SJSA1 (cell line): Measurements from ENCODE around the gene ETS2. TPM values are rescaled to one million over a fixed set of nuclear protein-coding genes. Genes with fewer than 3 reads are reported as not detected.

Experiments
- DNase-seq, 2 experiments: peaks; one replicate each; pipeline ENCODE4 v3.0.0-alpha.2; 2015 to 2020; ENCODE audit warnings: low spot score in 2 of 2, low read depth in 1 of 2
- H3K27ac ChIP-seq: fragments of 250-450 bp; sonication (Bioruptor Pico); 2 replicates; pipeline ENCODE4 v1.5.1; 2020; ENCODE audit warnings: mild to moderate bottlenecking, moderate library complexity
- H3K27me3 ChIP-seq: fragments of 250-450 bp; sonication (Bioruptor Pico); replicated peaks from 2 replicates; pipeline ENCODE4 v1.5.1; 2020; ENCODE audit warnings: mild to moderate bottlenecking, moderate library complexity
- H3K36me3 ChIP-seq: fragments of 250-450 bp; sonication (Bioruptor Pico); 2 replicates; pipeline ENCODE4 v1.5.1; 2020; ENCODE audit warnings: mild to moderate bottlenecking
- H3K4me1 ChIP-seq: fragments of 250-450 bp; sonication (Bioruptor Pico); replicated peaks from 2 replicates; pipeline ENCODE4 v1.6.1; 2021; ENCODE audit warnings: mild to moderate bottlenecking
- H3K4me3 ChIP-seq: fragments of 250-450 bp; sonication (Bioruptor Pico); 2 replicates; pipeline ENCODE4 v1.5.1; 2020; ENCODE audit warnings: mild to moderate bottlenecking
- H3K9me3 ChIP-seq: fragments of 250-450 bp; sonication (Bioruptor Pico); replicated peaks from 2 replicates; pipeline ENCODE4 v1.5.1; 2020; ENCODE audit warnings: mild to moderate bottlenecking
- total RNA-seq: library from RNA; depleted of rRNA; stranded (reverse); fragments of >200 nt; shearing (Covaris generic); gene quantifications from 2 replicates; pipeline ENCODE4 v1.2.3, GENCODE V29; 2014

ETS2 gene
- total RNA-seq, 1 experiment from 2014 or later: 48.2 TPM

DNA sequence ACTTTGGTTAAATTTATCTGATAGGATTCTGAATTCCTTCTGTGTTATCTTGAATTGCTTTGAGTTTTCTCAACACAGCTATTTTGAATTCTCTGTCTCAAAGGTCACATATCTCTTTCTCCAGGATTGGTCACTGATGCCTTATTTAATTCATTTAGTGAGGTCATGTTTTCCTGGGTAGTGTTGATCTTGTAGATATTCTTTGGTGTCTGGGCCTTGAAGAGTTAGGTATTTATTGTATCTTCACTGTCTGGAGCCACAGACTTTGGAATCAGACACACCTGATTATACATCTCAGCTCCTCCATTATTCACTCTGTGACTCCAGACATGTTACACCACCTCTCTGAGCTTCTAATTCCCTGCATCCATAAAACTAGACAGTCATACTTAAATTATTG lies 34.2 kb upstream of the ETS2 start:
- Histone ChIP-seq H3K27me3 (no peaks in the 10 kb centered on the region), H3K4me3 (no peak overlapping the region), H3K9me3 (no peaks in the 10 kb centered on the region), H3K36me3 (no peaks in the 10 kb centered on the region), H3K27ac (peak overlapping the region; percentile 5; the same call in 1 of the 2 replicates), H3K4me1 (peaks cover 83% of the 10 kb centered on the region)
- no peak for DNase-seq

DNA sequence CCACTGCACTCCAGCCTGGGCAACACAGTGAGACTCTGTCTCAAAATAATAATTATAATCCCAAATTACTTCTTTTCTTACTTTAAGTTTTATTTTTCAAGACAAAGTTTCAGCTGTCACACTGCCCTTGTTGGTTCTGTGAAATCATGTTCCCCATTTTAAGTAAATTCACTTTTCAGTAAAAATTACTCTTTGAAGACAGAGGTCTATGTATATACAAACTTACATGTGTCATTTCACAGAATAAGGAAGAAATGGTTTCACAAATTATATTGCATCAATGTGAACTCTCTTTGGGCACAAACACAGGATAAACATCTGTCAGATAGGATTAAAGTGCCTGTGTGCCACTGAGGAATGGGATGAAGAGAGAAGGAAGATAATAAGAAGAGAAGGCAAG lies 33.1 kb upstream of the ETS2 start:
- Histone ChIP-seq H3K36me3 (no peaks in the 10 kb centered on the region), H3K4me3 (no peak overlapping the region), H3K27me3 (no peaks in the 10 kb centered on the region), H3K4me1 (peaks cover 74% of the 10 kb centered on the region), H3K9me3 (no peaks in the 10 kb centered on the region), H3K27ac (peak overlapping the region; percentile 67)
- no peak for DNase-seq

DNA sequence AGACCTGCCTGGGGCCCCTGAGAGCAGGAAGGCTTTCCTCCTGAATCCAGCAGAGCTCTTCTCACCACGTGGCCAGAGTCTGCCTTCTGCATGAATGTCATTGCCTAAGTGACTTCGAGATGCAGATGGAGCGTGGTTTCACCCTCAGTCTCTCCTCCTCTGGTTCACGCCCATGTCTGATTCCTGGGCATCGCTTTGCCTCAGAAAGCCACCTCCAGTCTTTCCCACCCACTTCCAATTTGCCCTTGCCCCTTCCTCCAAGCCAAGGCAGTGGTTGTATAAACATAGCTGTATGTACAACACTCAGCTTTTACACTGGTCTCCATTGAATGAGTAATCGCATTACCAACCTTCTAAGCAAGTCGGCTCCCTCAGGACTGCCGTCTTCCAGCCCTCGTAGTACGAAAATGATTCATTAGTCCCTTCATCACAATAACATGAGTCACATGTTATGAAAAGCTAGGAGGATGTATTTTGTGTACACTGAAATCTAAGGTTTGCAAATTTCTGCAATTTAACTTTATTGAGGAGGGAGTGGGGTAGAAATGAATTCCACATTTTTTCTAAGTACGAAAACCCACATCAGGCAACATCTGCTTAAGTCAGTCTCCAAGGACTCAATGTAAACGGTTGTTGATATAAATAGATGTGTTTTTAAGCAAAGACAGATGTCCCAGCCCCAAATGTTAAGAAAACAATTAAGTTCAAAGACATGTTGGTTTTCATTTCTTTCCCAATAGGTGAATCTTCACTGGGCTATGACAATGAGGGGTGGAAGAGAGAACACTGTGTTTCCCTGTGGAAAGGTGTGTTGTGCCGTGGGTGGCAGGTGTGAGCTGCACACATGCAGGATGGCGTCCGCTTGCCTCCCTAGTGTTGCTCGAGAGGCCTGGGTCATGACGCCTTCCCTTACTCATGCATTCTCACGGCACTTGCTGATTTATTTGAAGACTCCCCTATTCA lies 32.3 kb upstream of the ETS2 start:
- Histone ChIP-seq H3K4me3 (no peak overlapping the region), H3K9me3 (no peaks in the 10 kb centered on the region), H3K27me3 (no peaks in the 10 kb centered on the region), H3K36me3 (no peaks in the 10 kb centered on the region), H3K27ac (peak overlapping the region; percentile 67), H3K4me1 (peaks cover 67% of the 10 kb centered on the region)
- DNase-seq: peak; percentile 90 to 97

GRCh38 chr21:38774152-38774551 lies 31.6 kb upstream of the ETS2 start:
- peaks cover 61% of the 10 kb centered on the region for H3K4me1 ChIP-seq
- peak in 1 of 2 experiments; percentile 54 for DNase-seq
- no peaks in the 10 kb centered on the region for H3K27me3 ChIP-seq
- no peaks in the 10 kb centered on the region for H3K36me3 ChIP-seq
- no peak overlapping the region for H3K4me3 ChIP-seq
- H3K9me3 ChIP-seq: no peaks in the 10 kb centered on the region
- peak overlapping the region; percentile 67 for H3K27ac ChIP-seq

- Histone ChIP-seq H3K4me1 (peaks cover 57% of the 10 kb centered on the region), H3K36me3 (no peaks in the 10 kb centered on the region), H3K27ac (peak overlapping the region; percentile 67), H3K4me3 (no peak overlapping the region), H3K9me3 (no peaks in the 10 kb centered on the region; the same call in 1 of the 2 replicates), H3K27me3 (no peaks in the 10 kb centered on the region)
- DNase-seq: no peak
Measured at GRCh38 chr21:38774586-38775285, 31.0 kb upstream of the ETS2 start.

DNA sequence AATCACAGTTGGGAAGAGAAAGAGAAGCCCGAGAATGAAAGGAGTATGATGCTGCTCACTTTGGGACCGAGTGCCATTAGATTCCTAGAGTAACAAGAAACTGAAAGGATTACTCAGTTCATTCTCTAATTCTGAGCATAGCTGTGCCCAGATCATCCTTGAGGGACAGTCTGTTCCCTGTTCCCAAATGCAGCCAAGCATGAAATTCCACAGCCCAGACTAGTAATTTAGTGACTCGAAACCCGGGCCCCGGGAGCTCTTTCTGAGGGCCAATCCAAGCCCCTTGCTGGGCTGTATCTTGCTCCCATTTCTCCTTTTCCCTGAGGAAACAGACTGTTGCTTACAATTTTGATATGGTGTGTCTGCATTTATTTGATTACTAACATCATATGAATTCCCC lies 30.0 kb upstream of the ETS2 start:
- no peak for DNase-seq
- Histone ChIP-seq H3K9me3 (no peaks in the 10 kb centered on the region; the same call in none of the 2 replicates), H3K4me3 (no peak overlapping the region), H3K27ac (no peak overlapping the region), H3K4me1 (peaks cover 47% of the 10 kb centered on the region), H3K36me3 (no peaks in the 10 kb centered on the region), H3K27me3 (no peaks in the 10 kb centered on the region)

DNA sequence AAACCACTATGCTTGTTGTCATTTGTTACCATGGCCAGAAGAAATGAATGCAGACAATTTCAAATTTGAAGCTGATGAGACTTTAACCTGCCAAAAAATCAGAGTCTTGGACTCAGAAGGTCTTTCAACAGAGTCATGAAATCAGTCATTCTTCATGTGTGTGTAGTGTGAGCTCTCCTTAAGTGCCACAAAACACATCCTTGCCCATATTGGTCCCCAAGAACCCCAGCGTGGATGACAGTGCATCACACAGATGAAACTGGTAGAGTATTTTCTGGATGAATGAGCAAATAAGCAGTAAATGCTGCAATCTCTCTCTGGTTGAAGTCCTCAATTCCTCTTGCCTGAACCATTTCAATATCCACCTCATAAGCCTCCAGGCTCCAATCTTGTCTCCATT lies 28.7 kb upstream of the ETS2 start:
- Histone ChIP-seq H3K27me3 (no peaks in the 10 kb centered on the region), H3K27ac (no peak overlapping the region), H3K9me3 (peaks cover 5% of the 10 kb centered on the region), H3K4me3 (no peak overlapping the region), H3K4me1 (peaks cover 34% of the 10 kb centered on the region), H3K36me3 (no peaks in the 10 kb centered on the region)
- DNase-seq: no peak

GRCh38 chr21:38777531-38777930 lies 28.2 kb upstream of the ETS2 start:
- H3K36me3 ChIP-seq: no peaks in the 10 kb centered on the region
- H3K4me1 ChIP-seq: peaks cover 29% of the 10 kb centered on the region
- no peak for DNase-seq
- no peak overlapping the region for H3K4me3 ChIP-seq
- H3K27me3 ChIP-seq: no peaks in the 10 kb centered on the region
- H3K27ac ChIP-seq: no peak overlapping the region
- H3K9me3 ChIP-seq: peaks cover 7% of the 10 kb centered on the region

DNA sequence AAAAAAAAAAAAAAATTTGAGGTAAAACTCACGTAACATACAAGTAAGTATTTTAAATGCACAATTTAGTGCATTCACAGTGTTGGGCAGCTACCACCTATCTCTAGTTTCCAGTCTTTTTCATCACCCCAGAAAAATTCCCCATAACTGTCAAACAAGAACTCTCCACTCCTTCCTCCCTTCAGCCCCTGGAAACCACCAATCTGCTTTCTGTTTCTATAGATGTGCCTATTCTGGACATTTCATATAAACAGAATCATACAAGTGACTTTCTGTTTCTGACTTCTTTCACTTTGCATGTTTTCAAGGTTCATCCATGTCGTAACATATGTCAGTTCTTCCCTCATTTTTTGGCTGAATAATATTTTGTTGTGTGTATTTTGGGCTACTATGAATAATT lies 24.9 kb upstream of the ETS2 start:
- Histone ChIP-seq H3K4me1 (no peaks in the 10 kb centered on the region), H3K36me3 (no peaks in the 10 kb centered on the region), H3K27me3 (no peaks in the 10 kb centered on the region), H3K27ac (no peak overlapping the region), H3K9me3 (peaks cover 7% of the 10 kb centered on the region), H3K4me3 (no peak overlapping the region)
- no peak for DNase-seq

- peaks cover 7% of the 10 kb centered on the region for H3K9me3 ChIP-seq
- H3K36me3 ChIP-seq: no peaks in the 10 kb centered on the region
- no peak overlapping the region for H3K4me3 ChIP-seq
- H3K4me1 ChIP-seq: peaks cover 17% of the 10 kb centered on the region
- no peaks in the 10 kb centered on the region for H3K27me3 ChIP-seq
- DNase-seq: no peak
- no peak overlapping the region for H3K27ac ChIP-seq
Measured at GRCh38 chr21:38784458-38785266, 21.1 kb upstream of the ETS2 start.

GRCh38 chr21:38785483-38785882 lies 20.2 kb upstream of the ETS2 start:
- Histone ChIP-seq H3K36me3 (no peaks in the 10 kb centered on the region), H3K4me3 (no peak overlapping the region)
- DNase-seq: no peak

DNA sequence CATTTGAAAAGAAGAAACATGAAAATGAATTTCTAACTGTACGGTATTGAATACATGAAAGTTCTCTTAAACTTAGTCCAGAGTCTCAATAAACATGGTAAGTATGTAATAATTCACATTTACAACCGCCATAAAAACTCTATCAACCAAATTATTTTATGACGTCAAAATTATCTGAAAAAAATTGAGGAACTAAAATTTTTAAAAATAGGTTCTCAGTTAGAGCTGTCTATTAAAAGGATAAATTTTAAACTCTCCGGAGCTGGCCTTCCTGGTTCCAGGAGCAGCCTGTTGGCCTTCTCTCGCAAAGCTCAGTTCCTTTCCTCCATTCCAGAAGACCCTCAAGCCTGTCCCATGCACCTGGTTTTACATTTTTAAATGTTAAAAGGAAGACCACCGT lies 18.7 kb upstream of the ETS2 start:
- no peak overlapping the region for H3K4me3 ChIP-seq
- no peaks in the 10 kb centered on the region for H3K36me3 ChIP-seq
- no peak overlapping the region for H3K27ac ChIP-seq
- peaks cover 29% of the 10 kb centered on the region for H3K4me1 ChIP-seq
- no peaks in the 10 kb centered on the region for H3K27me3 ChIP-seq
- H3K9me3 ChIP-seq: peaks cover 3% of the 10 kb centered on the region; the same call in 1 of the 2 replicates
- no peak for DNase-seq

More at GRCh38 chr21:38785483-38785882, 20.2 kb upstream of the ETS2 start:
- peaks cover 7% of the 10 kb centered on the region; the same call in 1 of the 2 replicates for H3K9me3 ChIP-seq
- no peaks in the 10 kb centered on the region for H3K27me3 ChIP-seq
- H3K27ac ChIP-seq: no peak overlapping the region
- peaks cover 20% of the 10 kb centered on the region for H3K4me1 ChIP-seq

GRCh38 chr21:38787461-38788274 lies 18.1 kb upstream of the ETS2 start:
- H3K4me3 ChIP-seq: no peak overlapping the region
- DNase-seq: peak; percentile 77 to 86
- H3K9me3 ChIP-seq: no peaks in the 10 kb centered on the region
- no peaks in the 10 kb centered on the region for H3K27me3 ChIP-seq
- H3K4me1 ChIP-seq: peaks cover 29% of the 10 kb centered on the region
- H3K36me3 ChIP-seq: no peaks in the 10 kb centered on the region
- no peak overlapping the region for H3K27ac ChIP-seq
